C1 segment of cervical spinal cord (tissue), 14 donors: ENCODE results near the gene ZNF385B.

ENCODE experiments used
- DNase-seq, 14 donors: peaks; one replicate each; lab custom pipeline; 2025; lab: John Stamatoyannopoulos, UW

Gene ZNF385B

GRCh38 chr2:179592167-179592936, 269.1 kb downstream of the ZNF385B start:
- no peak for DNase-seq

- no peak for DNase-seq
Observed at GRCh38 chr2:179591690-179592089, 269.7 kb downstream of the ZNF385B start.

GRCh38 chr2:179588486-179589145, 272.8 kb downstream of the ZNF385B start:
- DNase-seq = no peak

GRCh38 chr2:179584760-179585159, 276.7 kb downstream of the ZNF385B start:
- DNase-seq = no peak

- no peak for DNase-seq
Observed at GRCh38 chr2:179581605-179582004, 279.8 kb downstream of the ZNF385B start.

GRCh38 chr2:179580378-179581146, 280.9 kb downstream of the ZNF385B start:
- DNase-seq = no peak

GRCh38 chr2:179579800-179580199, 281.6 kb downstream of the ZNF385B start:
- DNase-seq = no peak

- no peak for DNase-seq
Observed at GRCh38 chr2:179578171-179578916, 283.1 kb downstream of the ZNF385B start.

GRCh38 chr2:179574061-179574519, 287.3 kb downstream of the ZNF385B start:
- no peak for DNase-seq

- no peak for DNase-seq
Observed at GRCh38 chr2:179572544-179572943, 288.9 kb downstream of the ZNF385B start.

GRCh38 chr2:179571721-179572120, 289.7 kb downstream of the ZNF385B start:
- no peak for DNase-seq

- DNase-seq = no peak
Observed at GRCh38 chr2:179571252-179571651, 290.2 kb downstream of the ZNF385B start.

GRCh38 chr2:179569831-179570233, 291.6 kb downstream of the ZNF385B start:
- DNase-seq = no peak

- DNase-seq = no peak
Observed at GRCh38 chr2:179565807-179566206, 295.6 kb downstream of the ZNF385B start.

- DNase-seq = no peak
Observed at GRCh38 chr2:179562330-179562885, 299.0 kb downstream of the ZNF385B start.

- no peak for DNase-seq
Observed at GRCh38 chr2:179561702-179562101, 299.7 kb downstream of the ZNF385B start.

- DNase-seq = no peak
Observed at GRCh38 chr2:179560257-179560735, 301.1 kb downstream of the ZNF385B start.

- DNase-seq = no peak
Observed at GRCh38 chr2:179559108-179559806, 302.2 kb downstream of the ZNF385B start.

- DNase-seq = no peak
Observed at GRCh38 chr2:179558010-179558934, 303.1 kb downstream of the ZNF385B start.
